Measurements from ENCODE around the gene DOCK10. TPM values are rescaled to one million over a fixed set of nuclear protein-coding genes. Genes with fewer than 3 reads are reported as not detected.

Gene DOCK10
- total RNA-seq, 1 donor from 2014 or later: 3.6 TPM

GRCh38 chr2:225022188-225022587, 20.1 kb downstream of the DOCK10 start:
- H3K27me3 Mint-ChIP-seq: peaks cover 10% of the 10 kb centered on the region
- H3K9me3 Mint-ChIP-seq (ENCODE audit: low read depth): peaks cover 3% of the 10 kb centered on the region
- no peak for TF ChIP-seq CTCF (IDR thresholded peaks at IDR 0.05; ENCODE audit: unreplicated experiment)
- H3K4me3 Mint-ChIP-seq (ENCODE audit: low read depth): no peak overlapping the region
- no peak for DNase-seq (ENCODE audit: low spot score, unreplicated experiment)
- H3K27ac Mint-ChIP-seq: peak overlapping the region; percentile 0
- H3K36me3 Mint-ChIP-seq (ENCODE audit: insufficient read depth): no peaks in the 10 kb centered on the region
- H3K4me1 Mint-ChIP-seq (ENCODE audit: low read depth): peaks cover 20% of the 10 kb centered on the region

GRCh38 chr2:225020168-225020849, 22.0 kb downstream of the DOCK10 start:
- no peaks in the 10 kb centered on the region for H3K36me3 Mint-ChIP-seq (ENCODE audit: insufficient read depth)
- H3K4me3 Mint-ChIP-seq (ENCODE audit: low read depth): no peak overlapping the region
- DNase-seq (ENCODE audit: low spot score, unreplicated experiment): no peak
- H3K27me3 Mint-ChIP-seq: peaks cover 3% of the 10 kb centered on the region
- no peak overlapping the region for H3K27ac Mint-ChIP-seq
- TF ChIP-seq CTCF (IDR thresholded peaks at IDR 0.05; ENCODE audit: unreplicated experiment): no peak
- H3K9me3 Mint-ChIP-seq (ENCODE audit: low read depth): peaks cover 3% of the 10 kb centered on the region
- peaks cover 23% of the 10 kb centered on the region for H3K4me1 Mint-ChIP-seq (ENCODE audit: low read depth)

- peaks cover 23% of the 10 kb centered on the region for H3K4me1 Mint-ChIP-seq (ENCODE audit: low read depth)
Measured at GRCh38 chr2:225019105-225019504, 23.2 kb downstream of the DOCK10 start.

GRCh38 chr2:225017713-225018112, 24.6 kb downstream of the DOCK10 start:
- TF ChIP-seq CTCF (IDR thresholded peaks at IDR 0.05; ENCODE audit: unreplicated experiment): no peak
- no peaks in the 10 kb centered on the region for H3K27me3 Mint-ChIP-seq
- no peak overlapping the region for H3K27ac Mint-ChIP-seq
- DNase-seq (ENCODE audit: low spot score, unreplicated experiment): no peak
- H3K9me3 Mint-ChIP-seq (ENCODE audit: low read depth): peaks cover 3% of the 10 kb centered on the region
- peaks cover 31% of the 10 kb centered on the region for H3K4me1 Mint-ChIP-seq (ENCODE audit: low read depth)
- H3K36me3 Mint-ChIP-seq (ENCODE audit: insufficient read depth): no peaks in the 10 kb centered on the region
- no peak overlapping the region for H3K4me3 Mint-ChIP-seq (ENCODE audit: low read depth)

More at GRCh38 chr2:225019105-225019504, 23.2 kb downstream of the DOCK10 start:
- Mint-ChIP-seq H3K9me3 (ENCODE audit: low read depth) (peaks cover 3% of the 10 kb centered on the region), H3K27ac (no peak overlapping the region), H3K4me3 (ENCODE audit: low read depth) (no peak overlapping the region), H3K36me3 (ENCODE audit: insufficient read depth) (no peaks in the 10 kb centered on the region), H3K27me3 (no peaks in the 10 kb centered on the region)
- no peak for TF ChIP-seq CTCF (IDR thresholded peaks at IDR 0.05; ENCODE audit: unreplicated experiment)
- DNase-seq (ENCODE audit: low spot score, unreplicated experiment): no peak

GRCh38 chr2:225017098-225017685, 25.1 kb downstream of the DOCK10 start:
- no peaks in the 10 kb centered on the region for H3K27me3 Mint-ChIP-seq
- H3K36me3 Mint-ChIP-seq (ENCODE audit: insufficient read depth): no peaks in the 10 kb centered on the region

More at GRCh38 chr2:225017098-225017685, 25.1 kb downstream of the DOCK10 start:
- H3K27ac Mint-ChIP-seq: no peak overlapping the region
- no peak overlapping the region for H3K4me3 Mint-ChIP-seq (ENCODE audit: low read depth)
- no peak for TF ChIP-seq CTCF (IDR thresholded peaks at IDR 0.05; ENCODE audit: unreplicated experiment)
- peaks cover 27% of the 10 kb centered on the region for H3K4me1 Mint-ChIP-seq (ENCODE audit: low read depth)
- no peak for DNase-seq (ENCODE audit: low spot score, unreplicated experiment)
- H3K9me3 Mint-ChIP-seq (ENCODE audit: low read depth): peaks cover 3% of the 10 kb centered on the region
